ENCODE measurements around the gene CAMTA2. TPM values are rescaled to one million over a fixed set of nuclear protein-coding genes. Genes with fewer than 3 reads are reported as not detected.
A peak's percentile ranks its signal among the peaks of the same experiment; 100 is the strongest.

The CAMTA2 gene
- total and polyA plus RNA-seq, 9 of the 15 experiments (the other 6 are each of a cell fraction or from before 2014, with no cell fraction given), result 0.24 to 25.1 (median 6.3) TPM

DNA sequence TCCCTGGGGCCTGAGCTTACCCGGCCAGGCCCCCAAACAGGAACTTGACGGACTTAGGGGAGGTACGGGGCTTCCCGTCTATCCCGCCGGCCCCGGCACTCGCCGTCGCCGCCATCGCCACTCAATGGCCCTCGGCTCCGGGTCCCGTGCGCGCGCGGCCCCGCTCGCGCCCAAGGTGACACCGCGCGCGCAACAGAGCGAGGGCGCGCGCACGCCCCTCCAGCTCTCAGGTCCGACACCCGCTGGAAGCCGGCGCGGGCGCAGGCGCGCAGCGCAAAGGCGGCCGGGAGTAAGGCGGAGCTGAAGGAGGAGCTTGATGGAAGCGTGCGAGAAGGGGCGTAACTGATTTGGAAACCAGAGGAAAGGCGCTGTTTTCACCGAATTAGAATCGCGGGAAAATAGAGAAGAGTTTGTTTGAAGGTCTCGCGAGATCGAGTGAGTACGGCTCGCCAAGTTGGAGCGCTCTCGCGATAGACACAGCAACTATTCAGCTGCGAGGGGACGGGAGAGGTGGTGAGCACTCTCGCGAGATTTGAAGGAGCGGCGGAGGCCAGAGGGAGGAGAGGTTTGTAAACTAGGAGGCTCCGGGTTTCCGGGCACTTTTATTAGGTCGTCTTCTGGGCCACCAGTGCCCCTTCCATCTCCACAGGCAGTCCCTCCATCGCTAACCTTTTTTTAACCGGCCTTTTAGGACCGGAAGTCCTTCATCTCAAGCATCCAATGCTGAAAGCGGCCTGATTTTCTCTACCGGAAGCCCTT lies 47.5 kb downstream of the CAMTA2 start, which contains the start of the genes RNF167 and SLC25A11 (continued):
- TF ChIP-seq DEAF1 (CRISPR knock-in tag; IDR thresholded peaks at IDR 0.05), result no peak
- no peak for TF ChIP-seq POU5F1 (IDR thresholded peaks at IDR 0.05; ENCODE audit: borderline replicate concordance, low read depth, low read length, partially characterized antibody)
- TF ChIP-seq GTF2E2 (tag; IDR thresholded peaks at IDR 0.05), result peak; percentile 46; the same call in 1 of the 2 replicates
- no peak for TF ChIP-seq ESRRB (CRISPR knock-in tag; IDR thresholded peaks at IDR 0.05; ENCODE audit: borderline replicate concordance)
- no peak for TF ChIP-seq ZNF274 (IDR thresholded peaks at IDR 0.05; ENCODE audit: borderline replicate concordance, low read depth, low read length)
- peak; percentile 57; the same call in 1 of the 2 replicates for TF ChIP-seq HMBOX1 (IDR thresholded peaks at IDR 0.05)
- peak; percentile 74 for TF ChIP-seq SUPT5H (IDR thresholded peaks at IDR 0.05)
- no peak for TF ChIP-seq MIER1 (IDR thresholded peaks at IDR 0.05; ENCODE audit: low read depth)
- peak; percentile 64; the same call in 1 of the 2 replicates for TF ChIP-seq ZBTB2 (IDR thresholded peaks at IDR 0.05)
- TF ChIP-seq HDAC3 (IDR thresholded peaks at IDR 0.05; ENCODE audit: borderline replicate concordance, partially characterized antibody), result peak; percentile 80
- peak; percentile 27 to 87 (median 81) for TF ChIP-seq YY1 (IDR thresholded peaks at IDR 0.05; ENCODE audit: borderline replicate concordance in 1 of 3, control insufficient read depth in 1 of 3, extremely low read depth in 1 of 3, insufficient read depth in 3 of 3, insufficient read length in 1 of 3, insufficient replicate concordance in 2 of 3, low read depth in 1 of 3, low read length in 2 of 3)
- peak; percentile 99 for TF ChIP-seq CHD2 (IDR thresholded peaks at IDR 0.05; ENCODE audit: low read depth, low read length)
- TF ChIP-seq THAP12 (CRISPR knock-in tag; IDR thresholded peaks at IDR 0.05), result peak; percentile 49; the same call in 1 of the 2 replicates
- peak in 1 of 2 experiments; percentile 51; a peak in 1 of 4 replicates for TF ChIP-seq TEAD1 (CRISPR knock-in tag; IDR thresholded peaks at IDR 0.05)
- TF ChIP-seq ELF2 (CRISPR knock-in tag; IDR thresholded peaks at IDR 0.05), result 0 out of 2 replicates have a peak, but pooled peaks have one; percentile 32
- TF ChIP-seq, protein P1, sequence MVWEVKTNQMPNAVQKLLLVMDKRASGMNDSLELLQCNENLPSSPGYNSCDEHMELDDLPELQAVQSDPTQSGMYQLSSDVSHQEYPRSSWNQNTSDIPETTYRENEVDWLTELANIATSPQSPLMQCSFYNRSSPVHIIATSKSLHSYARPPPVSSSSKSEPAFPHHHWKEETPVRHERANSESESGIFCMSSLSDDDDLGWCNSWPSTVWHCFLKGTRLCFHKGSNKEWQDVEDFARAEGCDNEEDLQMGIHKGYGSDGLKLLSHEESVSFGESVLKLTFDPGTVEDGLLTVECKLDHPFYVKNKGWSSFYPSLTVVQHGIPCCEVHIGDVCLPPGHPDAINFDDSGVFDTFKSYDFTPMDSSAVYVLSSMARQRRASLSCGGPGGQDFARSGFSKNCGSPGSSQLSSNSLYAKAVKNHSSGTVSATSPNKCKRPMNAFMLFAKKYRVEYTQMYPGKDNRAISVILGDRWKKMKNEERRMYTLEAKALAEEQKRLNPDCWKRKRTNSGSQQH (CRISPR knock-in tag; IDR thresholded peaks at IDR 0.05), result no peak
- peak; percentile 80 for TF ChIP-seq RB1 (IDR thresholded peaks at IDR 0.05; ENCODE audit: low read depth)
- peak; percentile 83 for TF ChIP-seq ETV1 (tag; conservative IDR thresholded peaks at IDR 0.05; ENCODE audit: low read depth)
